22Rv1 (cell line): ENCODE data around the gene WDR83.
"Not testable (repeated sequence)": the region's sequence is repeated elsewhere in the genome, so short reads cannot be mapped to it uniquely, and the experiment has no call there.

Source experiments
- CTCF ChIP-seq: fragments of 450-650 bp; IDR thresholded peaks from 2 replicates; pipeline ENCODE4 v1.5.1; 2017; ENCODE audit warnings: mild to moderate bottlenecking
- ZFX ChIP-seq: fragments of 450-650 bp; IDR thresholded peaks from 2 replicates; pipeline ENCODE4 v1.6.1; 2017; ENCODE audit warnings: antibody characterized with exemption, borderline replicate concordance

GRCh38 chr19:12678039-12678438 is 11.4 kb downstream of the WDR83 start:
- not testable (repeated sequence) for TF ChIP-seq CTCF, ZFX
